Activated T-cell treated with anti-CD3 and anti-CD28 coated beads for 24 hours (primary cell): Measurements from ENCODE around the gene SMIM44.
A peak's percentile ranks its signal among the peaks of the same experiment; 100 is the strongest.

Source experiments
- DNase-seq: peaks from one replicate; pipeline ENCODE4 v3.0.0-alpha.2; 2020; ENCODE audit warnings: low read depth

SMIM44 gene

DNA sequence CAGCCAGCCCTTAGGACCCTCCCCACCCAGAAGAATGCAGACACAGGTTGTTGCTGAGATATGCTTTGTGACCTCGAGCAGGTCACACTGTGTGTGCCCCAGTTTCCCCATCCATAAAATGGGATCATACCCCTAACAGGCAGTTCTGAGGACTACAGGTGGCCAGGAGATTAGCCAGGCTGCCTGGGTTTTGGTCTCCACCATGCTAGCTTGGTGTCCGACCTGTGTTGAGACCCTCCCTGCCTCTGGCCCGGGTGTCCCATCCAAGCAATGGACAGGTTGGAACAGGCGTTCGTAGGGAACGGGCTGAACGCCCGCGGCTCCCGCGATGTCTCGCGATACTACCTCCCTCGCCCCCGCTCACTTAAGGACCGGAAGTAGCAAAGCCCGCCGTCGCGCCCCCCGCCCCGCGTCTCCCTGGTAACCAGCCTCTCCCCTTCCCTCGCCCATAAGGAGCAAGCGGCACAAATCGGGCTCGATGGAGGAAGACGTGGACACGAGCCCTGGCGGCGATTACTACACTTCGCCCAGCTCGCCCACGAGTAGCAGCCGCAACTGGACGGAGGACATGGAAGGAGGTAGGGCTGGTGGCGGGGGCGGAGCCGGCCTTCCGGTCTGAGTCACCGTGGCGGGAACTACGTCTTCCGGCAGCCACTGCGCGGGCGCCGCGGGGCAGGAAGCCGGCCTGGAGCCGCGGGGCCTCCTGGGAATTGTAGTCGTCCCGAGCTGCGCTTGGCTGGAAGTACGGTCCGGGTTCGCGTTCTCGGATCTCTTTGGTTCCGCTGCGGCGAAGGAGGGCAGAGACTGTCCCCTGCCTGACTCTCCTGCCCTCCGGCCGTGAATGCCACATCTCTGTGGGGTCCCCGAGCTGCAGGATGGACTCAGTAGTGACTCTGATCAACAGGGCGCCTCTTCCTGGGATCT, 48.3 kb downstream of the SMIM44 start:
- peak; percentile 95 for DNase-seq

DNA sequence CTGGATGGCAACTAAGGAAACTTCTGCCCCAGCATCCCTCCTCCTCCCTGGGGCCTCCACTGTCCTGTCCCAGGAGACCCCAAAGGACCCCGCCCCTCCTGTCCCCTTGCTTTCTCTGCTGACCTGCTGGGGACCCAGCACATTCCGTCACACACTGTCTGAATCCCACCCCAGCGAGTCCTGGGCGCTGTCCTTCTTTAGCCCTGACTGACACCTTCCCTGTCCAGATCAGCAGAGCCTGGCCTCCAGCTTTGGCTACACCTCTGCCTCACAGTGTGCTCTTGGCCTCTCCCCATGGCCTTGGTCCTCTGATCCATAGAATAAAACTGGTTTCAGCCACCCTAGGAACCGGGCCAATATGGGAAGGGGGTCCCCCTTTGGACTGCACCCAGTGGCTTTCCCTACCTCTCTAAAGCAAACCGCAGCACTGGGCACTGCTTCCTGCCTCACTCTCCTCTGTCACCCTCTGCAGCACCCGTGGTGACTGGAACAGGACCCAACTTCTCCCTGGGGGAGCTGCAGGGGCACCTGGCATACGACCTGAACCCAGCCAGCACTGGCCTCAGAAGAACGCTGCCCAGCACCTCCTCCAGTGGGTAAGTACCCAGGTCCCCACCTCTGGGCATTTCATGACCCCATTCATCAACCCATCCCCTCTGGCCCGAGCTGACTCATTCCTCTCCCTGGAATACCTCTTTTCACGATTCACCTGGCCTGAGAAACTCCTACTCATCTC, 49.3 kb downstream of the SMIM44 start:
- no peak for DNase-seq

- no peak for DNase-seq
Observed at GRCh38 chr19:3433313-3433712, 49.9 kb downstream of the SMIM44 start.
